ENCODE measurements around the gene MERTK.

DNA sequence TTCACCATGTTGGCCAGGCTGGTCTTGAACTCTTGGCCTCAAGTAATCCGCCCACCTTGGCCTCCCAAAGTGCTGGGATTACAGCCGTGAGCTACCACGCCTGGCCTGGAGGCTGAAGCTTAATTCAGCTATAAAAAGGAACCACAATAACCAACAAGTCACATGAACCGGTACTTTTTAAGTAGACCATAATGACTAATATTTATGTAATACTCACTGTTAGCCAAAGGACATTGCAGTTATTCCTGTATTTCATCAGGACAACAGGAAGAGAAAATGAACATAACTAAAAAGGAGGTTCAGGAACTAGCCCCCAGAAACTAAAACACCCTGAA lies 107.6 kb downstream of the MERTK start:
- TF ChIP-seq FOXM1 (IDR thresholded peaks at IDR 0.05; ENCODE audit: low read depth) (no peak), FOXJ3 (CRISPR knock-in tag; IDR thresholded peaks at IDR 0.05) (no peak), NRF1 (IDR thresholded peaks at IDR 0.05; ENCODE audit: low read depth, low read length) (no peak), ELF1 (IDR thresholded peaks at IDR 0.05) (no peak), EP300 (IDR thresholded peaks at IDR 0.05; ENCODE audit: borderline replicate concordance in 1 of 2, low read depth in 1 of 2, low read length in 1 of 2) (no peak), RAD21 (IDR thresholded peaks at IDR 0.05; ENCODE audit: low read length) (no peak), TCF12 (IDR thresholded peaks at IDR 0.05) (no peak), SIN3A (IDR thresholded peaks at IDR 0.05; ENCODE audit: borderline replicate concordance, low read depth, low read length) (no peak)
- TF ChIP-seq, protein P1, sequence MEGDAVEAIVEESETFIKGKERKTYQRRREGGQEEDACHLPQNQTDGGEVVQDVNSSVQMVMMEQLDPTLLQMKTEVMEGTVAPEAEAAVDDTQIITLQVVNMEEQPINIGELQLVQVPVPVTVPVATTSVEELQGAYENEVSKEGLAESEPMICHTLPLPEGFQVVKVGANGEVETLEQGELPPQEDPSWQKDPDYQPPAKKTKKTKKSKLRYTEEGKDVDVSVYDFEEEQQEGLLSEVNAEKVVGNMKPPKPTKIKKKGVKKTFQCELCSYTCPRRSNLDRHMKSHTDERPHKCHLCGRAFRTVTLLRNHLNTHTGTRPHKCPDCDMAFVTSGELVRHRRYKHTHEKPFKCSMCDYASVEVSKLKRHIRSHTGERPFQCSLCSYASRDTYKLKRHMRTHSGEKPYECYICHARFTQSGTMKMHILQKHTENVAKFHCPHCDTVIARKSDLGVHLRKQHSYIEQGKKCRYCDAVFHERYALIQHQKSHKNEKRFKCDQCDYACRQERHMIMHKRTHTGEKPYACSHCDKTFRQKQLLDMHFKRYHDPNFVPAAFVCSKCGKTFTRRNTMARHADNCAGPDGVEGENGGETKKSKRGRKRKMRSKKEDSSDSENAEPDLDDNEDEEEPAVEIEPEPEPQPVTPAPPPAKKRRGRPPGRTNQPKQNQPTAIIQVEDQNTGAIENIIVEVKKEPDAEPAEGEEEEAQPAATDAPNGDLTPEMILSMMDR (IDR thresholded peaks at IDR 0.05): no peak
- TF ChIP-seq, protein P2, sequence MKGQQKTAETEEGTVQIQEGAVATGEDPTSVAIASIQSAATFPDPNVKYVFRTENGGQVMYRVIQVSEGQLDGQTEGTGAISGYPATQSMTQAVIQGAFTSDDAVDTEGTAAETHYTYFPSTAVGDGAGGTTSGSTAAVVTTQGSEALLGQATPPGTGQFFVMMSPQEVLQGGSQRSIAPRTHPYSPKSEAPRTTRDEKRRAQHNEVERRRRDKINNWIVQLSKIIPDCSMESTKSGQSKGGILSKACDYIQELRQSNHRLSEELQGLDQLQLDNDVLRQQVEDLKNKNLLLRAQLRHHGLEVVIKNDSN (IDR thresholded peaks at IDR 0.05; ENCODE audit: borderline replicate concordance, low read depth): no peak

All from SK-N-SH (cell line).